ENCODE measurements around the gene APBA2.

GRCh38 chr15:29089731-29090616 is 204.2 kb downstream of the APBA2 start:
- no peak for TF ChIP-seq GATA3 (IDR thresholded peaks at IDR 0.05; ENCODE audit: low read depth, low read length)
- TF ChIP-seq GATA2 (IDR thresholded peaks at IDR 0.05; ENCODE audit: low read depth, low read length) = no peak

Measured in SH-SY5Y (cell line).